Stomach (tissue), 9 donors: Measurements from ENCODE around the gene IFI27L1. TPM values are rescaled to one million over a fixed set of nuclear protein-coding genes. Genes with fewer than 3 reads are reported as not detected.
A peak's percentile ranks its signal among the peaks of the same experiment; 100 is the strongest.

Experiments used
- DNase-seq, 2 donors: peaks; one replicate each; pipeline versions ENCODE4 v3.0.0 to v3.0.0-alpha.2; 2013 to 2019
- H3K27ac ChIP-seq, 5 donors: fragments of 200-600 bp in 4 of 5; sonication (generic) in 4 of 5; one replicate each; pipeline ENCODE4 v1.5.1; 2013 to 2019; ENCODE audit warnings: mild to moderate bottlenecking in 1 of 5, moderate library complexity in 1 of 5
- H3K27me3 ChIP-seq, 3 donors: fragments of 200-600 bp; sonication (generic); one replicate each; pipeline ENCODE4 v1.5.1; 2017 to 2019; ENCODE audit warnings: mixed run types in 1 of 3
- H3K36me3 ChIP-seq, 4 donors: fragments of 200-600 bp; sonication (generic); 1 replicate in 3 of 4; 2 replicates in 1 of 4; pipeline ENCODE4 v1.5.1; 2016 to 2019
- H3K4me1 ChIP-seq, 4 donors: fragments of 200-600 bp; sonication (generic); one replicate each; pipeline ENCODE4 v1.5.1; 2016 to 2019
- H3K4me3 ChIP-seq, 4 donors: fragments of 200-600 bp; sonication (generic) in 3 of 4; one replicate each; pipeline ENCODE4 v1.5.1; 2016 to 2019; ENCODE audit warnings: mild to moderate bottlenecking in 1 of 4
- H3K9me3 ChIP-seq, 4 donors: fragments of 200-600 bp; sonication (generic); one replicate each; pipeline ENCODE4 v1.5.1; 2016 to 2019
- EP300 ChIP-seq: sonication (generic); formaldehyde crosslinking; IDR thresholded peaks from one replicate; pipeline ENCODE4 v1.6.1; 2017; ENCODE audit warnings: antibody characterized with exemption
- POLR2A ChIP-seq, 4 donors: fragments of 450-650 bp; IDR thresholded peaks; one replicate each; pipeline ENCODE4 v1.6.1; 2016; ENCODE audit warnings: antibody characterized with exemption in 4 of 4, control low read depth in 2 of 4, mild to moderate bottlenecking in 1 of 4, moderate library complexity in 1 of 4
- POLR2AphosphoS5 ChIP-seq, 3 donors: sonication (generic); formaldehyde crosslinking; IDR thresholded peaks; one replicate each; pipeline ENCODE4 v1.6.1; 2016; ENCODE audit warnings: antibody characterized with exemption in 3 of 3
- WGBS, 5 donors: extraction: QIAGEN DNeasy Blood & Tissue Kit in 3 of 5; methylation state at CpG; one replicate each; pipeline versions ENCODE4 v1.1.5 to v1.1.7; 2013 to 2018; 5-methylcytosine and 5-hydroxymethylcytosine counted together
- intact Hi-C: fragments of 100-400 bp; cut with DNase I; formaldehyde crosslinking; loops from one replicate; pipeline ENCODE4 v1.15.1; 2023; ENCODE audit warnings: low total_unique reads
- polyA plus RNA-seq, 3 donors: library from polyadenylated mRNA; stranded (reverse); fragments of 200-250 nt; gene quantifications; one replicate each; pipeline ENCODE4 v1.2.3, GENCODE V29; 2013
- total RNA-seq, 5 donors: library from RNA; depleted of rRNA; stranded (reverse); fragments of >200 nt; gene quantifications; one replicate each; pipeline versions ENCODE4 v1.1.0 to v1.2.3, GENCODE V29; 2014 to 2016
- TF ChIP-seq, protein P1 (sequence below), 7 experiments: fragments of 450-650 bp in 4 of 7; fragments of 200-600 bp in 3 of 7; sonication (generic) in 3 of 7; IDR thresholded peaks; one replicate each; pipeline ENCODE4 v1.5.1; 2016 to 2019; ENCODE audit warnings: antibody characterized with exemption in 7 of 7, control low read depth in 2 of 7, mild to moderate bottlenecking in 1 of 7
- donor health status: healthy with polysubstance abuse.
- donor health status: Bipolar disorder and iron deficiency.
- donor health status: healthy.

IFI27L1 gene
- total and polyA plus RNA-seq, 8 donors = 1.6 to 33.7 (median 15.1) TPM; not detected in 1

DNA sequence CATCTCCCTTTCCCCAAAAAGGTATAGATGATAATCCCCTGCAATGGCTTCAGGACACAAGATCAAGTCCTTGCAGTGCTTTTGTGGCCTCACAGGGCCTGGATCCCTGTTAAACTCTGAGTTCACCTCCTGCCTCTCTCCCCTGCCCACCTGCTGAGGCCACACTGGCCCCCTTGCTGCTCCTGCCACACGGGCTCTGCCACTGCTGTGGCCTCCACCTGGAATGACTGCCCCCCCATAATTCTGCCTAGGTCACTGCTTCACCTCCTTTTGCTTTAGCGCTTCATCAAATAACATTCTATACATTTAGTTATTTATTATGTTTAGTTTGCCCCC, 28.8 kb downstream of the IFI27L1 start:
- intact Hi-C loops = no loop called here
- TF ChIP-seq, protein P1, sequence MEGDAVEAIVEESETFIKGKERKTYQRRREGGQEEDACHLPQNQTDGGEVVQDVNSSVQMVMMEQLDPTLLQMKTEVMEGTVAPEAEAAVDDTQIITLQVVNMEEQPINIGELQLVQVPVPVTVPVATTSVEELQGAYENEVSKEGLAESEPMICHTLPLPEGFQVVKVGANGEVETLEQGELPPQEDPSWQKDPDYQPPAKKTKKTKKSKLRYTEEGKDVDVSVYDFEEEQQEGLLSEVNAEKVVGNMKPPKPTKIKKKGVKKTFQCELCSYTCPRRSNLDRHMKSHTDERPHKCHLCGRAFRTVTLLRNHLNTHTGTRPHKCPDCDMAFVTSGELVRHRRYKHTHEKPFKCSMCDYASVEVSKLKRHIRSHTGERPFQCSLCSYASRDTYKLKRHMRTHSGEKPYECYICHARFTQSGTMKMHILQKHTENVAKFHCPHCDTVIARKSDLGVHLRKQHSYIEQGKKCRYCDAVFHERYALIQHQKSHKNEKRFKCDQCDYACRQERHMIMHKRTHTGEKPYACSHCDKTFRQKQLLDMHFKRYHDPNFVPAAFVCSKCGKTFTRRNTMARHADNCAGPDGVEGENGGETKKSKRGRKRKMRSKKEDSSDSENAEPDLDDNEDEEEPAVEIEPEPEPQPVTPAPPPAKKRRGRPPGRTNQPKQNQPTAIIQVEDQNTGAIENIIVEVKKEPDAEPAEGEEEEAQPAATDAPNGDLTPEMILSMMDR (IDR thresholded peaks at IDR 0.05) = no peak
- TF ChIP-seq EP300 = no peak
- no peak for TF ChIP-seq POLR2AphosphoS5 (IDR thresholded peaks at IDR 0.05)
- TF ChIP-seq POLR2A (IDR thresholded peaks at IDR 0.05) = no peak
- 83 to 95% (median 91%) methylated on average over 2 of the region's 2 CpGs for WGBS, 5 donors
- DNase-seq = no peak
- Histone ChIP-seq H3K36me3 (no peaks in the 10 kb centered on the region), H3K4me3 (no peak overlapping the region), H3K9me3 (no peaks in the 10 kb centered on the region), H3K27me3 (no peaks in the 10 kb centered on the region), H3K4me1 (peaks cover 9 to 40% (median 32%) of the 10 kb centered on the region in 4 donors), H3K27ac (peak overlapping the region; percentile 44 to 93 (median 84))

DNA sequence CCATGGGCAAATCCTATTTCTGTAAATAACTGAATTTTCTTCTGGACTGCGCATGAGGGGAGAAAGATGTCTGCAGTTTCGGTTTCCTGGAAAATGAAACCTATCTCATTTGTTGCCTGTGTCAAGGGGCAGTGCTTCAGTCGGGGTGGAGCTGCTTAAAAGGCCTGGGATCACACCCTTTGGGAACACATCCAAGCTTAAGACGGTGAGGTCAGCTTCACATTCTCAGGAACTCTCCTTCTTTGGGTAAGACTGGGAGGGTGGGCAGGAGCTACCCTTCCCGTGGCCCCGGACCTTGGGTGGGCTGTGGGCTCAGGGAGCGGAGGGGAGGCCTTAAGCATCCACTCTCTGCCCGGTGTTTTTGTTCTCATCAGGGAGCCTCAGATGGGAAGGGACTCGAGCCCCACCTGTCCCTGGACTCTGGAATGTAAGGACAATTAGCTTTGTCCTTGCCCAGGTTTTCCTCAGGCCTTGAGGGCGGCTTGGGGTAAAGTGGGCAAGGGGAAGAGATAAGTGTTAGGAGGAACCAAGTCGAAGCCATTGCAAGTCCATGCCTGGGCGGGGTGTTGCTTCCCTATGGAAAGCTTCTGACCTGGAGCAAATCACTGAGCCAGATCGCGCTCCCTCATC, 29.6 kb downstream of the IFI27L1 start, which contains the start of gene IFI27:
Gene IFI27 (plus strand): TSS at position 185 of the 630 bp plus-strand sequence.
- Histone ChIP-seq H3K9me3 (no peaks in the 10 kb centered on the region), H3K27ac (peak within 1 kb of the TSS; percentile 59 to 93 (median 84)), H3K4me3 (peak within 1 kb of the TSS; percentile 33 to 55 (median 36)), H3K36me3 (no peaks in the 10 kb centered on the region), H3K27me3 (no peaks in the 10 kb centered on the region), H3K4me1 (peaks cover 14 to 47% (median 39%) of the 10 kb centered on the region in 4 donors)
- TF ChIP-seq POLR2AphosphoS5 (IDR thresholded peaks at IDR 0.05) (peak; percentile 41 to 96 (median 93)), POLR2A (IDR thresholded peaks at IDR 0.05) (no peak)
- 27 to 65% (median 47%) methylated on average over 11 to 14 of the region's 14 CpGs for WGBS, 5 donors
- intact Hi-C loops = no loop called here
- DNase-seq = peak; percentile 79 to 83

DNA sequence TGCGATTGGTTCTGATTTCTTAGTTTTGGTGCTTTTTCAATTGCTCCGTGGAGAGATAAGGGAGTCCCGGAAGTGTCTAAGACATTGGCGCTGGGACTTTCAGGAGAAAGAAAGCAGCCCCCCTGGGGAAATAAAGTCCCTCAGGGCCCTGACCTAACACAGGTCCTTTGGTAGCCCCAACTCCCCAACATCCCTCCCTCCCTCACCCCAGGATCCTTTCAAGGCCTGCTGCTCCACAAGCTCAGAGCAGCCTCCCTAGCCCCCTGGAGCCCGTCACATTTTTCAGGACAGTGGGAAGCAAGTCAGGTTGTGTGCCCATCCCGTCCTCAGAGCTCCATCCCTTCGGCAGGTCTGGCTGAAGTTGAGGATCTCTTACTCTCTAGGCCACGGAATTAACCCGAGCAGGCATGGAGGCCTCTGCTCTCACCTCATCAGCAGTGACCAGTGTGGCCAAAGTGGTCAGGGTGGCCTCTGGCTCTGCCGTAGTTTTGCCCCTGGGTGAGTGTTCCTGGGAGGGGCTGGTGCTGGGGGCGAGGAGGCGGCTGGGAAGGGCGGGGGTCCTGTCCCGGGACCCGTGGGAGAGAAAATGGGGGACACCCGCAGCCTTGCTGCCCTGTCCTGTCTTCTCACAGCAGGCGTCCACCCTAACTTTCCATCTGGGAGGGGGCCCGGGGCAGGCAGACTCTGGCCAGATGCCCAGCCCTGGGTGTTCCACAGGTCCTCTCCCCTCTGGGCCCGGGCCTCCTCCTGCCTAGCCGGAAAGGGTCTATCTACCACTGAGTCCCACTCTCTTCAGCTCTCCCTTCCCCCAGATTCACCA, 30.4 kb downstream of the IFI27L1 start:
- WGBS, 5 donors = 53 to 79% (median 71%) methylated on average over 10 to 20 of the region's 20 CpGs
- TF ChIP-seq POLR2A (IDR thresholded peaks at IDR 0.05) (no peak), EP300 (no peak), POLR2AphosphoS5 (IDR thresholded peaks at IDR 0.05) (no peak)
- TF ChIP-seq, protein P1 (IDR thresholded peaks at IDR 0.05) = no peak
- Histone ChIP-seq H3K9me3 (no peaks in the 10 kb centered on the region), H3K4me3 (peak overlapping the region; percentile 33 to 55 (median 36)), H3K27me3 (no peaks in the 10 kb centered on the region), H3K36me3 (no peaks in the 10 kb centered on the region), H3K4me1 (peaks cover 14 to 48% (median 39%) of the 10 kb centered on the region in 4 donors), H3K27ac (peak overlapping the region; percentile 59 to 93 (median 84))
- intact Hi-C loops = no loop called here
- DNase-seq = no peak

DNA sequence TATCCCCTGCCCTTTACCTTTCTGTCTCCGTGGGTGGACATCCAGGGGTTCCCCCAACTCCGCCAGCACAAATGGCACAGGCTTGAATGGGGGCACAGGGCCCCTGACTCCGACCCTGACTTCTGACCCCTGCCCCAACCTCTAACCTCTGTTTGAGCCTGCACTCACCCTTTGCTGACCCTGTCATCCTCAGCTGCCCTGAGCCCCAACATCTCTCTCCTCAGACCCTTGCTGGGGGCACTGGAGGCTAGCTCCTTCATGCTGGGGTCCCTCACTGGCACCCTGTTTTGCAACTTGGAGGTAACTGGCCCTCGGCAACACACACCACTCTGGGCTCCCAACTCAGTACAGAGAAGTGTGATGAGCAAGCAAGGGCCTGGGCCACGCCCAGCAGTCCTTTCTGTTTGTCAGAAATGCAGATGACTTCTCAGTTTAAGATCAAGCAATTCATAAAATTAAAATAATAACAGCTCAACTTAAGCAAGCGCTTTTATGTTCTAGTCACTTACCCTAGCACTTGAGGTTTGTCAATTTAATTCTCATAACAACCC, 31.5 kb downstream of the IFI27L1 start:
- WGBS, 5 donors = 78 to 83% (median 78%) methylated on average over 6 of the region's 6 CpGs
- peaks cover 14 to 48% (median 39%) of the 10 kb centered on the region in 4 donors for H3K4me1 ChIP-seq
- intact Hi-C loops = no loop called here
- DNase-seq = peak in 1 of 2 donors; percentile 26
- TF ChIP-seq, protein P1 (IDR thresholded peaks at IDR 0.05) = no peak
- no peaks in the 10 kb centered on the region for H3K36me3 ChIP-seq
- H3K9me3 ChIP-seq = no peaks in the 10 kb centered on the region
- no peaks in the 10 kb centered on the region for H3K27me3 ChIP-seq
- peak overlapping the region; percentile 1 to 55 (median 28) for H3K4me3 ChIP-seq
- peak overlapping the region in 4 of 5 donors; percentile 14 to 93 (median 72) for H3K27ac ChIP-seq
